ENCODE measurements around the gene ANHX.

The ANHX gene

DNA sequence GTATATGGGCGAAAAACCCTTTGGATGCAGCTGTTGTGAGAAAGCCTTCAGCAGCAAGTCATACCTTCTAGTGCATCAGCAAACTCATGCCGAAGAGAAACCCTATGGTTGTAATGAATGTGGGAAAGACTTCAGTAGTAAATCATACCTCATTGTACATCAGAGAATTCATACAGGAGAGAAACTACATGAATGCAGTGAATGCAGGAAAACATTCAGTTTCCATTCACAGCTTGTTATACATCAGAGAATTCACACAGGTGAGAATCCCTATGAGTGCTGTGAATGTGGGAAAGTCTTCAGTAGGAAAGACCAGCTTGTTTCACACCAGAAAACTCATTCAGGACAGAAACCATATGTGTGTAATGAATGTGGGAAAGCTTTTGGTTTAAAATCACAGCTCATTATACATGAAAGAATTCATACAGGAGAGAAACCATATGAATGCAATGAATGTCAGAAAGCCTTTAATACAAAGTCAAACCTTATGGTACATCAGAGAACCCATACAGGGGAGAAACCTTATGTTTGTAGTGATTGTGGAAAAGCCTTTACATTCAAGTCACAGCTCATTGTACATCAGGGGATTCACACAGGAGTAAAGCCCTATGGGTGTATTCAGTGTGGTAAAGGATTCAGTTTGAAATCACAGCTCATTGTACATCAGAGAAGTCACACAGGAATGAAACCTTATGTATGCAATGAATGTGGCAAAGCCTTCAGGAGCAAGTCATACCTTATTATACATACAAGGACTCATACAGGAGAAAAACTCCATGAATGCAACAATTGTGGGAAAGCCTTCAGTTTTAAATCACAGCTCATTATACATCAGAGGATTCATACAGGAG is 33.0 kb downstream of the ANHX start:
- no peak for DNase-seq

DNA sequence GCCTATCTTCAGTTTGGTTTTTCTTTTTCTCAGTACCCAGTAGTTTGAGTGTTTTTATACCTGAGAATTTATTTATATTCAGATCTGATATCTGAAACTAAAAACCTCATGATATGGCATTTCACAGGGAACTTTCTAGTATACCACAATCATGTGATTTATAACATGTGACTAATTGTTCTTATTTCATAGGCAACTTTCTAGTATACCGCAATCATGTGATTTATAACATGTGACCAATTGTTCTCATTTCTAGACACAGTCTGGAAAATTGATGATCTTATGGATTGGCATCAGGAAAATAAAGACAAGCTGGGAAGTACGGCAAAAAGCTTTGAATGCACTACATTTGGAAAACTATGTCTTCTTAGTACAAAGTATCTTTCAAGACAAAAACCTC is 33.8 kb downstream of the ANHX start:
- DNase-seq: no peak

DNA sequence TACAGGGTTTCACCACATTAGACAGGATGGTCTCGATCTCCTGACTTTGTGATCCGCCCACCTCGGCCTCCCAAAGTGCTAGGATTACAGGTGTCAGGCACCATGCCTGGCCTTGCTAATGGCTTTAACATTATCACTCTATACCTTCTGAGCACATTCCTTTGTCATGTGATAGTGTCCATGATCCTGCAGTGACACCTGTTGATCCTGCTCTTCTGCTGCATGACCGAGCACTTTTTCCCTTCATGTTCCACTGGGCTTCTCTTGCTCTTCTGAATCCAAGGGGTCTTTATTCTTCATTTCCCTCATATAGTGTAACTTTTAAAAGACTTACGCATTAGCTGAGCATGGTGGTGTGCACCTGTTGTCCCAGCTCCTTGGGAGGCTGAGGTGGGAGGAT is 42.8 kb downstream of the ANHX start:
- DNase-seq: no peak

DNA sequence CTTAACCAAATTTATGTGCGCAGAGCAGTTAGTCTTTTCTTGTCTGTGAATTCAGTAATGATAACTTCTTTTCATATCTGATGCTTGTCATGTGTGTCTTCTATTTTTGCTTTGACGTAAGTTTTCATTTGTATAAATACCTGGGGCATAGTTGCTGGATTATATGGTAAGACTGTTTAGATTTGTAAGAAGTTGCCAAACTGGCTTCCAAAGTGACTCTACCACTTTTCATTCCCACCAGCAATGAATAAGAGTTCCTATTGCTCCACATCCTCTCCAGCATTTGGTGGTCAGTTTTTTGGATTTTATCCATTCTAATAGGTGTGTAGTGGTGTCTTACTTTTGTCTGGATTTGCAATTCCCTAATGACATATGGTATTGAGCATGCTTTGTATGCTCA is 45.5 kb downstream of the ANHX start:
- no peak for DNase-seq

DNA sequence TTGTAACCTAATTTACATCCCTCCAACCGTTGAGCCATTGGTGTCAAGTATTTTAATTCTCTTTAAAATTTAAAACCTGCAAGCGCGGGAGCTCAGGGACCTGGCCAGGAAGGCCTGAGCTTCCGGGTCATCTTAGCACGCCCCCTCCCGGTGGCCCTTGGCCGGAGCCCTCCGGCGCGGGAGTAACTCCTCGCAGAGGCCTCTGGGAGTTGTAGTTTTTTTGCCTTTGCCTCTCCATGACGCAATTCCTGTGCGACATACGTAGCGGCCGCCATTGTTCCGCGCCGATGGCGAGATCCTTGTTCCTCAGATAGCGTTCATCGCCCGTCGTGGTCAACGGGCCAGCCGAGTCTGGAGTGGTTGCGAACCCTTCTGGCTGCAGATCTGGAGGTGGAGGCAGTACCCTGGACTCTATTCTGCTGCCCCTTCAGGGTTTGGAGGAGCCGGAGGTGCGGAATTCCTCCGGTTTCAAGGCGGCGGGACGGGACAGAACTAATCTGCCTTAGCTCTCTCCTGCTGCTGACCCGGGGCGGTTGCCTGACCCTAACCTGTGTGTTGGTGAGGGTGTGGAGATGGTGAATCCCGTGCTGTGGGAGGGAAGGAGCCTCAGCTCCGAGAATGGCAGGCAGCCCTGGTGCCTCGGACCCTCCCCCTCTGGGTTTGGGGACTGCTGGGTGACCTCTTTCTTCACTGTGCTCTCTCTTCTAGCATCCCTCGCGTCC is 54.3 kb downstream of the ANHX start, which contains the start of gene ZNF268:
ZNF268 (plus strand) TSS at position 258 of the 722 bp plus-strand sequence. CDS start 503 bp downstream, outside the sequence.
- DNase-seq: peak; percentile 89

DNA sequence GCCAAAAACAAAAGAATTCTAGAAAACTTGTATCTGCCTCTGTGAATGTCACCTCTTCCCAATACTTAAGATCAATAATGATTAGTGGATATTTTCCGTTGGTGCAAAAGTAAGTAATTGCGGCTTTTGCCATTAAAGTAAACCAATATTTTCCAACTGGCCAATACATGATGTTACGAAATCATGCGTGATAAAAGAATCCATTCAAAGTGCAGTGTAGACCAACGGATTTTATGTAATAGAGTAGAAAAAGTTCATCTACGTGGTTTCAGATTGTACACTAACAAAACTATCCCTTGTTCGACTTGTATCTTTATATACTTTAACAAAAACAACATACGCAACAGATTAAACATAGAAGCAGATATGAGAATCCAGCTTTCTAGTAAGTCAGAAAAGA is 55.0 kb downstream of the ANHX start:
- DNase-seq: no peak

DNA sequence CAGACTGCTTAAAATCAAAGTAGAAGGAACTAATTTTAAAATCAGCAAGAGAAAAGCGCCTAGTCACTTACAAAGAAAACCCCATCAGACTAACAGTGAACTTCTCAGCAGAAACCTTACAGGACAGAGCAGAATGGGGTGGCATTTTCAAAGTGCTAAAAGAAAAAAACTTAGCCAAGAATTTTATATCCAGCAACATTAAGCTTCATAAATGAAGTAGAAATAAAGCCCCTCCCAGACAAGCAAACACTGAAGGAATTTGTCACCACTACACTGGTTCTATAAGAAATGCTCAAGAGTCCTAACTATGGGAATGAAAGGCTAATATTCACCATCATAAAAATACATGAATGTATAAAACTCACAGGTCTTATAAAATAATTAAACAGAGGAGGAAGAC is 60.8 kb downstream of the ANHX start:
- no peak for DNase-seq

DNA sequence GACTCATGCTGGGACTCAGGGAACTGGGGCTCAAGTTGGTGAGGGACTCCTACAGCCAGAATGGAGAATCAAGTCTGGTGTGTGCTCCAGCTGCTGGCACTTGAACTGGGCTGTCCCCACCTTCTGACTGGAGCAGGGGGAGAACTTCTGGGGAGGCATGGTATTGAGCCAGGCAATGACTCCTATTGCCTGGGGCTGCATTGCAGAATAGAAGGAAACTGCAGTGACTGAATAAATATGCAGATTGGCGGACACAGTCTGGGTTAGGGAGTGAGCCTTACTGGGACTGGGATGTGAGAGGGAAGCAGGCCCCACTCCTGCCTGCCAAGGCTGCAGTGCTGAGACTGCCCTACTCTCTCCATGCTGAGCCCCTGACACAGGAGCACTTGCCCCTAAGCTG is 63.2 kb downstream of the ANHX start:
- DNase-seq: no peak
